GM08714 (cell line): ENCODE data around the gene JAK1.

ENCODE experiments used
- H3K4me3 ChIP-seq: fragments of 200-500 bp; sonication (Bioruptor generic); 2 replicates; pipeline ENCODE4 v1.5.1; 2014; ENCODE audit warnings: mild to moderate bottlenecking, low read length, inconsistent platforms
- ZNF274 ChIP-seq: IDR thresholded peaks from 2 replicates; pipeline ENCODE4 v1.6.1; 2012; ENCODE audit warnings: mild to moderate bottlenecking, low read depth, low read length

The JAK1 gene

GRCh38 chr1:64851664-64852063 lies 114.7 kb downstream of the JAK1 start:
- no peak overlapping the region for H3K4me3 ChIP-seq
- no peak for TF ChIP-seq ZNF274

DNA sequence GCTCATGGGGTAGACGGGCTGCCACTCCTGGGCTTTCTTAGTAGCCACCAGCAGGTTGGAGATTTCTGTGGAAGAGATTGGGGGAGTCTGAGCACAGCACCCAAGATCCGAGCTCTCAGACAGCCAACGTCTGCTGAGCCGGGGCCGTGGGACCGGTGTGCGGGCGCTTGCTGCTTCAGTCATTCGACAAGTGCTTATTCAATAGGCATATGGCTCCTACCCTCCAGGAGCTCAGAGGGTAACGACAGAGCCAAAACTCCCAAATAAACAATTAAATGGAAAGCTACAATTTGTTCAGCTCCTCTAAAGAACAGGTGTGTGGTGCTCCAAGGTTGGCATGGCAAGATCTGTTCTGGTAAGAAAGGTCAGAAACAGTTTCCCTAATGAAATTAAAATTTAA lies 115.5 kb downstream of the JAK1 start:
- no peak overlapping the region for H3K4me3 ChIP-seq
- TF ChIP-seq ZNF274, result no peak

- H3K4me3 ChIP-seq, result no peak overlapping the region
- TF ChIP-seq ZNF274, result no peak
These were observed 116.4 kb downstream of the JAK1 start for GRCh38 chr1:64849942-64850341.

DNA sequence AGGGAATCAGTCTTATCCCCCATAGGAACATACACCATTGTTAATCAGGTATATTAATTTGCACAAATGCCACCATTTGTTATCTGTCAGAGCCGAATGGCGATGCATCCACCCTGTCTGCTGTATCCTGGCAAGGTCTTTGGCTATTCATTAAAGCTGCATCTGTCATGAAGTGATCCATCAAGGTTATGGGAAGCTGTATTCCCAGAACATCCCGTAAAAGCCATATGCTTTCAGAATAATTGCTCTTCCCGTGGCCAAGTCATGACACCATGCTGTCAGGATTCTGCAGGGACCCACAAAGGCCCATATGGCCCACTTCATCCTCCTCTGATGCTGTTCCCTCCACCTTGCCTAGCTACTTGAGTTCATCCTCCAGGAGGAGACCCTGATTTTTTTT lies 117.5 kb downstream of the JAK1 start:
- H3K4me3 ChIP-seq, result no peak overlapping the region
- TF ChIP-seq ZNF274, result no peak

GRCh38 chr1:64848136-64848535 lies 118.2 kb downstream of the JAK1 start:
- no peak for TF ChIP-seq ZNF274
- H3K4me3 ChIP-seq, result no peak overlapping the region

DNA sequence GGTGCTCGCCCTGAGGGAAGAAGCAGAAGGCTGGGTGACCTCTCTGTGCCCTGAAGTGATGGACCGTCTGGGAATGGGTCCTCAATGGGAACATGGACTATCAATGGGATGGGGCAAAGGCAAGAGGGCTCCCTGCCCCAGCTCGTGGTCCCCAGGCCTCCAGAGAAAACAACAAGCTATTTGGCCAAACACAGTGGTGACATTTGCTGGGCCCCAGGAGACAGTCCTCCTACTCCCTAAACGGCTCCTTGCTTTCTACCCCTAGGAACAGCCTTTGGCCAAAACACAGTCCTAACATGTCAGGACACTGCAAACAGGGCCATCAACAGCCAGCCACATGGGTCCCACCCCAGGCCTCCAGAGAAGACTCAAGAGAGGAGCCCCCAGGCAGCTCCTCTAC lies 118.7 kb downstream of the JAK1 start:
- no peak overlapping the region for H3K4me3 ChIP-seq
- TF ChIP-seq ZNF274, result no peak

- no peak for TF ChIP-seq ZNF274
- no peak overlapping the region for H3K4me3 ChIP-seq
These were observed 119.5 kb downstream of the JAK1 start for GRCh38 chr1:64846573-64847430.

DNA sequence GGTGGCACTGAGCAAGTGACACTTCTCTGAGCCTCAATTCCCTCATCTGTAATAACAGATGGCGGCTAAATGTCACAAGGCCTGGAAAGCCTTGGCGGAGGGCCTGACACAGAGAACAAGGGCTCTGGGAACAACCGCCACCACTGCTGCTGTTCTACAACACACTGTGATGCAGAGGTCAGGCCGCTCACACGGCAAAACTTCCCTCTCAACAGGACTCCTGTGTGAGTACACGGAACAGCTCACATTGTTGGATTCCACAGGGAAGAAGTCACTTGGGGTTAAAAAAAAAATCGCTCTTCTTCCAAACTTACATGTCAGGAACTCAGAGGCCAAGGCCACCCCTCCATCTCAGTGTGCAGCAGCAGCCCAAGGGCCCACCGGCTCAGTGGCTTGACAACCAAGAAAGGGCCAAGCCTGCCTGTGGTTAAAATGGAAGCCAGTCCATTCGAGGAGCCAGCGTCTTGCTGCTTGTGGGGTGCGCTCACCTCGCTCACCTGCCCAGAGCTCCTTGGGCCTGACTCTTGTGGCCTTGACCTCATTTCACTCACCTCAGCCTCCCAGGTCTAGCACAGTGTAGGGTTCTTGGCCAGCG lies 120.4 kb downstream of the JAK1 start:
- no peak for TF ChIP-seq ZNF274
- no peak overlapping the region for H3K4me3 ChIP-seq

DNA sequence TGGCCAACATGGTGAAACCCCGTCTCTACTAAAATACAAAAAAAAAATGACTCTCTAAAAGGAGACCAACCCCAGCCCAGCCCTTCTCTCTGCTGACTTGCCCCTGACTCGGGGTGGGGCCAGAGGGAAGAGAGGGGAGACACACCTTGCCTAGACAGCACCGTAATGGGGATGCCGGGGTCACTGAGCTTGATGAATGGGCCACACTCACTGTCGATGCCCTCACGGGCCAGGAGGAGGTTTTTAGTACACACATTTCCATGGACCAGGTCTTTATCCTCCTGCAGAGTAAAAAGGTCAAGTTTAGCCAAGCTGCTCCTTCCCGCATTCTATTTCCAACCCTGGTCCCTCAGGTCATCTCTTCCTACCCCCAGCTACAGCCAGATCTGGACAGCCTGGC lies 121.7 kb downstream of the JAK1 start:
- no peak overlapping the region for H3K4me3 ChIP-seq
- TF ChIP-seq ZNF274, result no peak

DNA sequence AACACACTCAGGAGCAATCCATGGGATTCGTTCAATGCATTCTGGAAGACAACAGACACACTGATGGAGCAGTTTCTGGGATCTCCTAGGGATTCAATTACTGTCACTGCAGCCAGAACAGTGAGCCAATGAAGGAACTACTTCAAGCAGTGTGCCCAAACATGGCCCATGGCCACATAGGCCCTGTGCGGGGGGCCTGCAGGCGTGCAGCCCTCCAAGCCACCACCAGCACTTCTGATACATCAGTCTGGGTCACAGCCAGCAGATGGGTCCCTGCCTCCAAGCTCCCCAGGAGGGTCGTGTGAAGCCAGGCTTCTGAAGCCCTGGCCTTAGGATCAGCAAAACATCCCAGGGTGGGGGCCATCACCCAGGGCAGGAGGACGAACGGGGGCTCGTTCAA lies 122.2 kb downstream of the JAK1 start:
- TF ChIP-seq ZNF274, result no peak
- no peak overlapping the region for H3K4me3 ChIP-seq

DNA sequence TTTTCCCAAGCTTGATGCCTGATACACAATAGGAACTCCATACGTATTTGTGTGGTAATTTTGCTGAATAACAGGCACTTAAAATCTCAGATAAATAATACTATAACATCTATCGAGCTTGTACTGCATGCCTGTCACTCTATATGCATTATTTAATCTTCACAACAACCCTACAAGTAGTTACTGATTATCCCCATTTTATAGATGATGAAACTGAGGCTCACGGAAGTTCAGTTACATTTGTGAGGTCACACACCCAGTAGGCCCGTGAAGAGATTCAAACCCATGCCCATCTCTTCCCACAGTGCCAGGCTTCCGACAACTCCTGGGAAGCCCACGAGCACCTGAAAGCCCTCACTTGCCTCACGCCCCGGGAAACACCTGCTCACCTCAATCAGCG lies 122.7 kb downstream of the JAK1 start:
- TF ChIP-seq ZNF274, result no peak
- H3K4me3 ChIP-seq, result no peak overlapping the region

GRCh38 chr1:64842224-64842623 lies 124.1 kb downstream of the JAK1 start:
- no peak for TF ChIP-seq ZNF274

DNA sequence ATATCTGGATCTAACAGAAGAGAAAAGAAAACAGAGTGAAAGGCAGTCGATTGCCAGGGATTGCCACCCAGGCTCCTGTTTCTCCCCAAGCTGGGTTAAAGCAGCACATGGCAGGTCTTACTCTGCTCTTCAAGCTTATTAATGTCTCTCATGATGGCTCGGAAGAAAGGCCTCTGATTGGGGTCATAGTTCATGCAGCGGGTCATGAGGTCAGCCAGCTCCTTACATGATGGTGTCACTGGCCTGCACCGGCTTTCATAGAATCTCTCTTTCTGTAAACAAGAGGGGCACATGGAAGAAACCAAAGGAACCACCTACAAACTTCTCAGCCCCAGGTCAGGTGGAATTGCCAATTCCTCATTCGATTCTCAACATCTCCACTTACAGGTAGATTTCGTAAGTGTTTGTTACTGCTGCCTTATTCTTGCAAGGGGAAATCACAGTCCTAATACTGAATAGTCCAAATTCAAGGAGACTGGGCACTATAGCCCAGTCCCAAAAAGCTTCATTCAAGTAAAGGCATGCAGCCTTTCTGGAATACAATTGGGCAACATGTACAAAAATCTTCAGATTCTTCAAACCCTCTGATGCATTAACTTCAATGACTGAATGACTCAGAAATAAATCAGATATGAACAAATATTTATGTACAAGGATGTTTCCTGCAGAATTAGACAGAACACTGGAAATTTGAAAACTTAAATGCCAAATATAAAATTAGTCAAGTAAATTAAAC lies 124.9 kb downstream of the JAK1 start:
- no peak for TF ChIP-seq ZNF274
- no peak overlapping the region for H3K4me3 ChIP-seq

More at GRCh38 chr1:64842224-64842623, 124.1 kb downstream of the JAK1 start:
- no peak overlapping the region for H3K4me3 ChIP-seq

DNA sequence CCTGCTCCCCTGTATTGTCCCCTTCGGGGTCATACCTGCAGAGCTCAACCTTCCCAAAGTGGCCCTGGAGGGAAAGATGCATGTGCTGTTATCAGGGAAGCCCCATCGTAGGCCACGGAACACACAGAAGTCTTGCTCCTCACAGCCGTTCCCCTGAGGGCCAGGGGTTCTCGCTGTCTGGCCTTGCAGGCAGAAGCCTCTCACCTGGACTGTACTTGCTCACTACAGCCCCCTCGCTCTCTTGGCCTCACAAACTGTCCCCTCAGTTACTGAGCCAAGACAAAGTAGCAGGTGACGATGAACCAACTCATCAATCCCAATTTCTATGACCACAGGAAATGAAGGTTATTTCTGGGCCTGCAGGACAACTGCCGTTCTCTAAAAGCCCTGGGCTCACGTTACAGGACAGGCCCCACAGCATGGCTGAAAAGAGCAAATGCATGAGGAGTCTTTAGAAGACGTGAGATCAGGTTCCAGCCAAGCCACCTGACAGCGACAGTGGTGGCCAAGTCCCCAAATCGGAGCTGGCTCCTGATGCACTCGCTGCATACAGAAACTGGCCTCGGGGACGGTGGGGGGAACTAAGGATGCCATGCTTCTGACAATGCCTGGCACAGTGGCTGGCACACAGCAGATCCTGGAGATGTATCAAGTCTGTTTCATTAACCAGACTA lies 126.5 kb downstream of the JAK1 start:
- no peak for TF ChIP-seq ZNF274

More for the DNA sequence above, 126.5 kb downstream of the JAK1 start:
- H3K4me3 ChIP-seq, result no peak overlapping the region
